Stimulated activated naive CD8-positive, alpha-beta T cell treated with anti-CD3 and anti-CD28 coated beads, Interleukin-15, Interleukin-2, amounts not matched to agents 100 U/mL and 50 U/mL, for 24 hours (primary cell): Measurements from ENCODE around the gene PTPRS.
"Not testable (repeated sequence)": the region's sequence is repeated elsewhere in the genome, so short reads cannot be mapped to it uniquely, and the experiment has no call there.

Experiments used
- ATAC-seq: fragments of 150-1000 bp; cut with Tn5 transposase; one replicate; pipeline ENCODE4 v1.10.0; 2021
- DNase-seq: peaks from one replicate; pipeline ENCODE4 v3.0.0; 2021

PTPRS gene

GRCh38 chr19:5340637-5341447 is at the start of gene PTPRS:
TSS of gene PTPRS (minus strand) at chr19:5340812. CDS start at chr19:5286140, 54,672 bp downstream.
- peak; percentile 83 for DNase-seq
- peak; percentile 63 for ATAC-seq

DNA sequence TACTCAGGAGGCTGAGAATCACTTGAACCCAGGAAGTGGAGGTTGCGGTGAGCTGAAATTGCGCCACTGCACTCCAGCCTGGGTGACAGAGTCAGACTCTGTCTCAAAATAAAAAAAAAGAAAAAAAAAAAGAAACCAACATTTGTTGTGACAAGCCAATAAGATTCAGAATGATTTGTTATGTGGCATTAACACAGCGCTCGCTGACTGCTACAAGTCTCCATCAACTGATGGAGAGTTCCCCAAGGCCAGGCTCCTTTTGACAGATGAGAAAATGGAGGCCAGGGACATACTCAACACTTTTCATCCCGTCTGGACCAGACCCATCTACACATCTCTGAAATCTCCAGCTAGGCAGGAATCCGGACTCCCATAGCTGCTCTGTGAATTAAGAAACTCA is 48.7 kb upstream of the PTPRS start:
- DNase-seq (no peak), ATAC-seq (no peak)

DNA sequence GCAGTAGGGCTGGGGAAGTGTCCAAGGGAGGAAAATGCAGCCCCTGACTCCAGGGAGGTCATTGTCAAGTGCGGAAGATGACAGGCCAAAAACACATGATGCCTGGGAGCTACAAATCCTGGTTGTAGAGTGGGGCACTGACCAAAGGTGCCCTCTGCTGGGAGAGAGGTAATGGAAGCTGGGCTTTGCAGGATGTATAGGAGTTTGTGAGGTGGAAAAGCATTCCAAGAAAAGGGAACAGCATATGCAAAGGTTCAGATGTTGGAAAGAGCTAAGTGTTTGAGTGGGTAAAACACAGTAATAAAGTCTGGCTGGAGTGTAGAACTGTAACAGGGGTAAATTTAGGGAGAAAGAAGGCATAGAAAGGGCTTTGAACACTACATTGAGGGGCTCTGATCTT is 46.9 kb upstream of the PTPRS start:
- no peak for ATAC-seq
- DNase-seq, result no peak

GRCh38 chr19:5386841-5387240 is 46.2 kb upstream of the PTPRS start:
- DNase-seq (no peak), ATAC-seq (no peak)

- not testable (repeated sequence) for ATAC-seq, DNase-seq
Observed at GRCh38 chr19:5381197-5381596, 40.6 kb upstream of the PTPRS start.

DNA sequence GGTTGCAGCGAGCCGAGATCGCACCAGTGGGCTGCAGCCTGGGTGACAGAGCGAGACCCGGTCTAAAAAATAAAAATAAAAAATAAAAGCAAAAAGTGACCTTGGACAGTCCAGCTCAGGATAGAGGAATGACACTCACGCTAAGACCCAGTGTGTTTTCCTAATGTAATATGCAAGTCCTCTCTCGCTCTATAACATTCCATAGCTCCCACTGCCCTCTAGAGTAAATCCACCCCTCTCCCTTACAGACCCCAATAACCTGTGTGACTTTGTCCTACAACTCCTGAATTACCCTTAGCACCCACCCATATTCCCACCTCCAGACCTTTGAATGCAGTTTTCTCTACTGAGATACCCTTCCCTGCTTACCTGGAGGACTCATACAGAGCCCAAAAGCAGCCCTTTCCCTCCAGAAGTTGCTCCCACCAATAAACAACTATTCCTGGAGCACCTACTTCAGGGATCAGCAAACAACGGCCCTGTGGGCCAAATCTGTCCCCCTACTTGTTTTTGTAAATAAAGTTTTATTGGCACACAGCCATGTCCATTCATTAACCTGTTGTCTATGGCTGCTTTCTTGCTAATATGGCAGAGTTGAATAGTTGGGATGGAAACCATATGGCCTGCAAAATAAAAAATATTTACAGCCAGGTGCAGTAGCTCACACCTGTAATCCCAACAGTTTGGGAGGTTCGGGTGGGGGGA is 39.8 kb upstream of the PTPRS start:
- ATAC-seq, result no peak

DNA sequence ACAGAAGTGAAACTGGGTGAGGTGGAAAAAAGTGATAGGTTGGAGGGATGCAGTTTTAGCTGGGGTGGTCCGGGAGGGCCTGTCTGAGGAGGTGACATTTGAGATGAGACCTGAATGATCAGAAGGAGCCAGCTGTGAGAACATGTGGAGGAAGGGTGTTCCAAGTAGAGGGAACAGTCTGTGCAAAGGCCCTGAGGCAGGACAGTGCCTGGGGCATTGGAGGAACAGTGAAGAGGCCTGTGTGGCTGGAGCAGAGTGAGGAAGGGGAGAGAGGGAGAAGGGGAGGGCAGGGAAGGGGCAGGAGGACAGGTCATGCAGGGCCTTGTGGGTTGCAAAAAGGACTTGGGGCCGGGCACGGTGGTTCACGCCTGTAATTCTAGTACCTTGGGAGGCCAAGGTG is 36.3 kb upstream of the PTPRS start:
- ATAC-seq, result no peak
- no peak for DNase-seq

More for the DNA sequence above, 39.8 kb upstream of the PTPRS start:
- DNase-seq, result no peak

DNA sequence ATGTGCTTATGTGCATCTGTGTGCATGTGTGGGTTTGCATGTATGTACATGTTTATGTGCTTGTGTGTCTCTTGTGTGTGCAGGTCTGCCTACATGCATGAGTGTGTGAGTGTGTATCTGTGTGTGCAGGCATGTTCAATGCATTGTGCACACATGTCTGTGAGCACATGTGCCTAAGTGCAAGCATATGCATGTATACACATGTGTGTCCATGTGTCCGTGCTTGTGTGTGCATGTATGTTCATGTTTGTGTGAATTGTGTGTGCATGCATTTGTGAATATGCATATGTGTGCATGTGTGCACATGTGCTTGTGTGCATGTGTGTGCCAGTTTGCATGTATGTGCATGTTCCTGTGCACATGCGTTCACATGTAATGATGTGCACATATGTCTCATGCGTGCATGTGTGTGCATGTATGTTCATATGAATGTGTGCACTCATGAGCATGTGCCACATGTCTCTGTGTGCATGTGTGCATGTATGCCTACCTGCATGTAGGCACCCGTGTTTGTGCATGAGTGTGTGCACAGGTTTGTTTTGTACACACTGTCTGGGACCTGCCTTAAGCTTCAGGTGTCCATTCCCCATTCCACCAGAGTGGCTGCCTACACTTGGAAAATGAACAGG is 32.1 kb upstream of the PTPRS start:
- DNase-seq (no peak), ATAC-seq (no peak)

- ATAC-seq, result no peak
- peak; percentile 82 for DNase-seq
Observed at GRCh38 chr19:5369962-5370367, 29.4 kb upstream of the PTPRS start.

GRCh38 chr19:5369304-5369703 is 28.7 kb upstream of the PTPRS start:
- DNase-seq (no peak), ATAC-seq (no peak)

- ATAC-seq, result no peak
- no peak for DNase-seq
Observed at GRCh38 chr19:5367530-5368133, 27.0 kb upstream of the PTPRS start.

DNA sequence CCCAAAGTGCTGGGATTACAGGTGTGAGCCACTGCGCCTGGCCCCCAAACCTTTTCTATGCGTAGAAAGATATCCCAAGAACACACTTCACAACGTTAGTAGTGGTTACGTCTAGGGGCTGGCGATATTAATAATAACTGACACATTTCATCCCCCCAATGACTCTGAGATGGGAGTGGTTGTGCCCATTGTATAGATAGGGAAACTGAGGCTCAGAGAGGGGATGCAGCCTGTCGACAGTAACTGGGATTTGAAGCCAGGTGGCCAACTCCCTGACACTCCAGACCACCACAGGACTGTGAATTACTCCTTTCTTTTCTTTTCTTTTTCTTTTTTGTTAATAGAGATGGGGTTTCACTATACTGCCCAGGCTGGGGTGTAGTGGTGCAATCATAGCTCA is 25.3 kb upstream of the PTPRS start:
- DNase-seq, result no peak

GRCh38 chr19:5364674-5365073 is 24.1 kb upstream of the PTPRS start:
- ATAC-seq (no peak), DNase-seq (no peak)

More for the DNA sequence above, 25.3 kb upstream of the PTPRS start:
- ATAC-seq, result no peak

DNA sequence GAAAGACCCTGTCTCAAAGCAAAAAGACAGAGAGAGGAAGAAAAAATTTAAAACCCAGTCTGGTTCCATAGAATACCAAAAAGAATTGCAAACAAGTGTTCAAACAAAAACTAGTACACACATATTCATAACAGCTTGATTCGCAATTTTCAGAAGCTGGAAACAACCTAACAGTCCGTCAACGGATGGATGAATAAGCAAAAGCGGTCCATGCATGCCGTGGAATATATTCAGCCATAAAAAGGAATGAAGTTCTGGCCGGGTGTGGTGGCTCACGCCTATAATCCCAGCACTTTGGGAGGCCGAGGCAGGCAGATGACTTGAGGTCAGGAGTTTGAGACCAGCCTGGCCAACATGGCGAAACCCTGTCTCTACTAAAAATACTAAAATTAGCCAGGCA is 21.2 kb upstream of the PTPRS start:
- ATAC-seq, DNase-seq: not testable (repeated sequence)

GRCh38 chr19:5361407-5361806 is 20.8 kb upstream of the PTPRS start:
- DNase-seq (no peak), ATAC-seq (no peak)

DNA sequence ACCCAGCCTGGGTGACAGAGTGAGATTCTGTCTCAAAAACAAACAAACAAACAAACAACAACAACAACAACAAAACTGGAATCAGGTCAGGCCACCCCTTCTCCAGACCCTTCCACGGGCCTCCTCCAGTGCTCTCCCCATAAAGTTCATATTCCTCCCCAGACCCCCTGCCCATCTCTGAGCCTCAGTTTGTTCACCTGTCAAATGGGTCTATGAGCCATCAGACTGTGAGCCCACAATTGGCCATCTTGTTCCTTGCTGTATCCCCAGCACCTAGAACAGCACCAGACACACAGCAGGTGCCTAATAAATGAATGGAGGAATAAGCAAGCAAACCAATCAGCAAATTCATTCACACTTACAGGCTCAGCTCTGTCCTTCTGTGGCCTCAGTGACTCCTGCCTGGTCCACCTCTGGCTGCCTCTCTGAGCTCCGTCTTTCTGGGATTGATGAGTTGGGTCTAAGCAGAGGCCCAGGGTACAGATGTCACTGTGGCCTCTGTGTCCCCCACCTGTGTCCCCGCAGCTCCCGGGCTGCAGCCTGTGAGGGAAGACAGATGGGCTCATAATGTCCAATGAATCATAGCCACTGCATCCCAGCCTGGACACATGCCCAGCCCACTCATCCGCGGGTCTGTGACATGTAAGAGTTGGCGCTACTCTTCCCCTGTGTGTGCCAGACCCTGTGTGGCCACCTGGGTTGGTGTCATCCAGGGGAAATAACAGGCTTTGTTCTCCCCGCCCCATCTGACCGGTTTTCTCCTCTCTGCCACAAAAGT is 19.6 kb upstream of the PTPRS start:
- no peak for ATAC-seq

DNA sequence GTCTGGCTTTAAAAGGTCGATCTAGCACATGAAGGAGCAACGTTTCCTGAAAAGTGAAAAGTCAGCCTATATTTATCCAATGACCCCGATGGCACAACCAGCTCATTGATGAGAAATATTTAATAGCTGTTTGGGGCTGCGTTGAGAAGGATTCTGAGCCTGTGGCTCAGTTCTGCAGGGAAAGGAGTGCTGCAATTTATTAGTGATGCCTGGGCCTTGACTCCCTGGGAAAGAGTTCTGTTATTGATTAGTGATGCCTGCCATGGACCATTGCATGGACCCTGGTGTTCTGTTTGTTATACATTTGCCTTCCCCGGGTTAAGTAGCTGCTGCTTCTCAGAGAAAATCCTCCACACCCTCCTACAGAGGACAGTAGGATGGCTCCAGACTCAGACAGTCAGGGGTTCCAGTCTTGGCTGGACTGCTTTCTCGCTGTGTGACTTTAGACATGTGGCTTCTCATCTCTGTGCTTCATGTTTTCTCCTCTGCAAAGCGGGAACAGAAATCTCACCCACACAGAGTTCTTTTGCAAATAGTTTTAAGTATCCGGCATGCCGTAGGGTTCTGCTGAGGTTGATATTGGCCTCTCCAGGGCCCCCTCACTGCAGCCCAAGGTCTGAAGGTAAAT is 17.7 kb upstream of the PTPRS start:
- DNase-seq, result no peak
- no peak for ATAC-seq

More for the DNA sequence above, 19.6 kb upstream of the PTPRS start:
- DNase-seq, result no peak

- ATAC-seq (no peak), DNase-seq (no peak)
Observed at GRCh38 chr19:5357584-5357983, 17.0 kb upstream of the PTPRS start.

DNA sequence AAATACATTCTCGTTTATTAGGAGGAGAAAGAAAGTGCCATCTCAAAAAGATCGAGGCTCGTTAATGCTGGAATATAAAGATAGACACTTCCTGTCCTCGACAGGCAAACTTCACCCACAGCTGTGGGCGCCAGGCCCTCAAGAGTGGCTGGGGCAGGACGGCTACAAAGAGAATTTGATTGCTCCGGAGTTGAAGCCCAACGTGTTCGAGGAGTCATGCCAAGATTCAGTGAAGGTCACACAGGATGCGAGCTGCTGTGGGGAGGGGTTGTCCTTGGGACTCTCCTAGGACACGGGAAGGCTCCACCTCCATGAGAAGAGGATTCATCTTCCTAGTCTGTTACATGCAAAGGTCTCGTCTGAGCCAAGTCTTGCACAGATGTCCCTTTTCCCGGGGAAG is 16.3 kb upstream of the PTPRS start:
- DNase-seq (no peak), ATAC-seq (no peak)

DNA sequence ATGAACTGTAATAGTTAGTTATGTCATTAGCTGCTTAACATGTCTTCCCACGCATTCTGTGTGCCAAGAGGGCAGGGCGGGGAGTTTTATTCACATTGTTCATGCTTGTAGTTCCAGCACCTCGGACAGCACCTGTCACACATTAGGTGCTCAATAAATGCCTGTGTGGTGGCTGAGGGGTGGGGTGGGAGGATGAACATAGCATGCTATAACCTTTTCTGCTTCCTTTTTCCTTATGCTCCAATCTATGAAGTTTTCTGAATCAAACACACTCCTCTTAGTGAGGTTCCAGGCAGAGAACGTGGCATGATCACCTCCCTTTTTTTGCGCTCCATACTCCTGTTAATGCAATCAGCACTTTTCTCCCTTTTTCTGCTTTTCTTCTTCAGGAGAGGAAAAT is 15.8 kb upstream of the PTPRS start:
- ATAC-seq, result no peak
- no peak for DNase-seq

DNA sequence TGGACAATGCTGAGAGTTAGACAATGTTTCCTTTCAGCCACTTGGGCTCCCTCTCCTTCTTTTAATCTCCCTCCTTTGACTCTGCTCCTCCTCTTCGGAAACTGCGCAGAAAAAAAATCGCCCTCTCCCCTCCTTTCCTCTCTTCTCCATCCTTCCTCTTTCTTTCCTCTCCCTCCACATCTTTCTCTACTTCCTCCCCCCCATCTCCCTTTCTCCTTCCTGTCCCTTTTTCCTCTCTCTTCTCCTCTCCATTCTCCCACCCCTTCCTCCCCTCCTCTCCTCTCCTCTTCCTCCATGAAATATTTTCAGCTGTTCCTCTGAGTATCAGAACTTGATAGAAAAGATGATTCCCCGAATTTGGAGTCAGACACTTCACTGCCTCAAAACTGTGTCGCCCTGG is 15.1 kb upstream of the PTPRS start:
- DNase-seq (no peak), ATAC-seq (no peak)
